HepG2 (cell line): Measurements from ENCODE around the gene TNP2. TPM values are rescaled to one million over a fixed set of nuclear protein-coding genes. Genes with fewer than 3 reads are reported as not detected.

Experiments
- ATF1 ChIP-seq: IDR thresholded peaks from 2 replicates; pipeline ENCODE4 v1.6.1; 2016; ENCODE audit warnings: mild to moderate bottlenecking, control low read depth
- ATRX ChIP-seq: sonication (generic); formaldehyde crosslinking; IDR thresholded peaks from 2 replicates; pipeline ENCODE4 v1.4.0; 2020; ENCODE audit warnings: missing genetic modification reagents, borderline replicate concordance
- CBFB ChIP-seq: sonication (generic); formaldehyde crosslinking; IDR thresholded peaks from 2 replicates; pipeline ENCODE4 v1.4.0; 2020; ENCODE audit warnings: missing genetic modification reagents
- HINFP ChIP-seq: sonication (generic); formaldehyde crosslinking; IDR thresholded peaks from 2 replicates; pipeline ENCODE4 v1.4.0; 2020; ENCODE audit warnings: low read depth, mild to moderate bottlenecking, missing genetic modification reagents
- KIAA2018 ChIP-seq: sonication (generic); formaldehyde crosslinking; IDR thresholded peaks from 2 replicates; pipeline ENCODE4 v1.5.0; 2020; ENCODE audit warnings: mild to moderate bottlenecking, missing genetic modification reagents, borderline replicate concordance
- KMT2B ChIP-seq: IDR thresholded peaks from 2 replicates; pipeline ENCODE4 v1.6.1; 2016; ENCODE audit warnings: missing genetic modification reagents, missing compliant biosample characterization
- MEIS2 ChIP-seq: sonication (generic); formaldehyde crosslinking; IDR thresholded peaks from 2 replicates; pipeline ENCODE4 v1.9.0; 2021; ENCODE audit warnings: mild to moderate bottlenecking, missing genetic modification reagents
- MIER2 ChIP-seq: IDR thresholded peaks from 2 replicates; pipeline ENCODE4 v1.6.1; 2016; ENCODE audit warnings: missing biosample characterization, missing genetic modification reagents
- MXD4 ChIP-seq: IDR thresholded peaks from 2 replicates; pipeline ENCODE4 v1.6.1; 2016; ENCODE audit warnings: mild to moderate bottlenecking, missing biosample characterization, missing genetic modification reagents
- SOX6 ChIP-seq, 2 experiments: fragments of 450-650 bp in 1 of 2; sonication (generic) in 1 of 2; formaldehyde crosslinking in 1 of 2; IDR thresholded peaks; 2 replicates each; pipeline versions ENCODE4 v1.4.0 to v1.6.1; 2017 to 2020; ENCODE audit warnings: antibody characterized with exemption in 1 of 2, mild to moderate bottlenecking in 1 of 2, missing genetic modification reagents in 1 of 2
- YY1 ChIP-seq: IDR thresholded peaks from 2 replicates; pipeline ENCODE4 v1.6.1; 2011; ENCODE audit warnings: low read length, low read depth, moderate library complexity, mild to moderate bottlenecking; ENCODE audit not compliant: insufficient read depth, insufficient replicate concordance
- ZBTB33 ChIP-seq: sonication (generic); formaldehyde crosslinking; IDR thresholded peaks from 2 replicates; pipeline ENCODE4 v1.4.0; 2020; ENCODE audit warnings: missing genetic modification reagents
- ZNF704 ChIP-seq: sonication (generic); formaldehyde crosslinking; IDR thresholded peaks from 2 replicates; pipeline ENCODE4 v1.8.1; 2023; ENCODE audit warnings: mild to moderate bottlenecking, inconsistent platforms, moderate library complexity, missing genetic modification reagents, borderline replicate concordance
- ZZZ3 ChIP-seq: sonication (generic); formaldehyde crosslinking; IDR thresholded peaks from 2 replicates; pipeline ENCODE4 v1.4.0; 2020; ENCODE audit warnings: missing genetic modification reagents, mild to moderate bottlenecking, borderline replicate concordance
- polyA plus RNA-seq, 8 experiments: library from polyadenylated mRNA; depleted of rRNA in 3 of 8; stranded (reverse) in 7 of 8; unstranded in 1 of 8; fragments of >200 nt; fragmentation: Illumina TruSeq in 4 of 8; extraction: Trizol in 4 of 8; gene quantifications; 2 replicates each; pipeline versions ENCODE4 v1.2.1 to v1.2.3, GENCODE V29; 2011 to 2016; ENCODE audit warnings: low read depth in 4 of 8, missing spikeins in 1 of 8, mixed read lengths in 1 of 8; ENCODE audit not compliant: insufficient read depth in 1 of 8
- total RNA-seq, 5 experiments: library from RNA; depleted of rRNA; stranded (reverse); fragments of >200 nt; fragmentation: Illumina TruSeq; extraction: Trizol; gene quantifications; 2 replicates each; pipeline ENCODE4 v1.2.3, GENCODE V29; 2016; ENCODE audit warnings: low read depth in 1 of 5

TNP2 gene
- total and polyA plus RNA-seq, 2 of the 13 experiments (the other 11 are each of a cell fraction or from before 2014, with no cell fraction given): not detected

- TF ChIP-seq CBFB (CRISPR knock-in tag) (no peak), YY1 (no peak), SOX6 (IDR thresholded peaks at IDR 0.05) (no peak), SOX6 (CRISPR knock-in tag; IDR thresholded peaks at IDR 0.05) (peak; percentile 86), KIAA2018 (peak; percentile 94; the same call in 1 of the 2 replicates), ZNF704 (CRISPR knock-in tag) (0 out of 2 replicates have a peak, but pooled peaks have one; percentile 18), HINFP (CRISPR knock-in tag) (0 out of 2 replicates have a peak, but pooled peaks have one; percentile 24), MEIS2 (no peak), MXD4 (no peak), ATRX (CRISPR knock-in tag) (no peak), ATF1 (CRISPR knock-in tag) (peak; percentile 63; the same call in 1 of the 2 replicates), ZZZ3 (CRISPR knock-in tag) (no peak), ZBTB33 (peak; percentile 78; the same call in 1 of the 2 replicates), MIER2 (no peak; the same call in 1 of the 2 replicates), KMT2B (CRISPR knock-in tag) (peak; percentile 66; the same call in 1 of the 2 replicates)
Measured at GRCh38 chr16:11309895-11310633, 40.9 kb upstream of the TNP2 start (continued).
